Measurements from ENCODE around the gene ACTL10. TPM values are rescaled to one million over a fixed set of nuclear protein-coding genes. Genes with fewer than 3 reads are reported as not detected.

The ACTL10 gene
- total RNA-seq, 1 donor from 2014 or later, result 2.3 TPM

DNA sequence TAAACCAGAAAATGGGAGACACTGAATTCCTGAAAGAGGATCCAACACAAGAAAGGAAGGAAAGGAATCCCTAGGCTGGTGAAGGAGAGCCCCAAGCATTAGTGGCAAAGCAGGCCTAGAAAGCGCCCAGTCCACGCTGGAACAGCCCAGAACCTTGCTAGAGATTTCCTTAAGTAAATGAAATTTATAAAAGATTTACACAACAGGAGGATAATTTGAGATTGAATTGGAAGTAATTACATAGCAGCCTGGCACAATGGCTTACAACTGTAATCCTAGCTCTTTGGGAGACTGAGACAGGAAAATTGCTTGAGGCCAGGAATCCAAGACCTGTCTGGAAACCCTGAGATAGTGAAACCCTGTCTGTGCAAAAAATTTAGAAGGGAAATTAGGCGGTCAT lies 31.4 kb upstream of the ACTL10 start:
- Mint-ChIP-seq H3K9me3 (ENCODE audit: low read depth) (no peaks in the 10 kb centered on the region), H3K36me3 (ENCODE audit: low read depth) (peaks cover 54% of the 10 kb centered on the region), H3K4me3 (ENCODE audit: unreplicated experiment) (no peak overlapping the region), H3K27ac (ENCODE audit: unreplicated experiment) (no peak overlapping the region), H3K4me1 (ENCODE audit: low read depth) (no peaks in the 10 kb centered on the region), H3K27me3 (ENCODE audit: low read depth) (no peaks in the 10 kb centered on the region)
- TF ChIP-seq, protein P1, sequence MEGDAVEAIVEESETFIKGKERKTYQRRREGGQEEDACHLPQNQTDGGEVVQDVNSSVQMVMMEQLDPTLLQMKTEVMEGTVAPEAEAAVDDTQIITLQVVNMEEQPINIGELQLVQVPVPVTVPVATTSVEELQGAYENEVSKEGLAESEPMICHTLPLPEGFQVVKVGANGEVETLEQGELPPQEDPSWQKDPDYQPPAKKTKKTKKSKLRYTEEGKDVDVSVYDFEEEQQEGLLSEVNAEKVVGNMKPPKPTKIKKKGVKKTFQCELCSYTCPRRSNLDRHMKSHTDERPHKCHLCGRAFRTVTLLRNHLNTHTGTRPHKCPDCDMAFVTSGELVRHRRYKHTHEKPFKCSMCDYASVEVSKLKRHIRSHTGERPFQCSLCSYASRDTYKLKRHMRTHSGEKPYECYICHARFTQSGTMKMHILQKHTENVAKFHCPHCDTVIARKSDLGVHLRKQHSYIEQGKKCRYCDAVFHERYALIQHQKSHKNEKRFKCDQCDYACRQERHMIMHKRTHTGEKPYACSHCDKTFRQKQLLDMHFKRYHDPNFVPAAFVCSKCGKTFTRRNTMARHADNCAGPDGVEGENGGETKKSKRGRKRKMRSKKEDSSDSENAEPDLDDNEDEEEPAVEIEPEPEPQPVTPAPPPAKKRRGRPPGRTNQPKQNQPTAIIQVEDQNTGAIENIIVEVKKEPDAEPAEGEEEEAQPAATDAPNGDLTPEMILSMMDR (IDR thresholded peaks at IDR 0.05), result no peak
- DNase-seq (ENCODE audit: low spot score), result no peak

DNA sequence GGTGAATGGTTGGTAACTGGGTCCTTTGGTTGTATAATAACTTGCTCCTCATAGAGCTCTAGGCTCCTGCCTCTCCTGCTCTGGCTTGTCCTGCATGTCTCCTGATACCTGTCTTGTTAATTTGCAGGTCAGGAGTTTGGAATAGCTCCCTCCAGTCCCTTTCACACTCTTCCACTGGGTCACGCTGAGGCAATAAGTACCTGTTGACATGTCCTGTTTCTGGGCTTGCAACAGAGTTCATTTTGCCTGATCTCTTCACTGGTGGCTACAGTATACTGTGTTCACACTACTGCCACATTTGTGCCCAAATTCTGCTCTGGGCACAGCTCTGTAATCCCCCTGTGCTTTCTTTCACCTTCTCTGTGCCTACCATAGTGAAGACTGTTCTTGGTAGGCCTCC lies 30.0 kb upstream of the ACTL10 start:
- DNase-seq (ENCODE audit: low spot score), result no peak
- Mint-ChIP-seq H3K9me3 (ENCODE audit: low read depth) (no peaks in the 10 kb centered on the region), H3K4me3 (ENCODE audit: unreplicated experiment) (no peak overlapping the region), H3K4me1 (ENCODE audit: low read depth) (no peaks in the 10 kb centered on the region), H3K27ac (ENCODE audit: unreplicated experiment) (no peak overlapping the region), H3K36me3 (ENCODE audit: low read depth) (peaks cover 56% of the 10 kb centered on the region), H3K27me3 (ENCODE audit: low read depth) (no peaks in the 10 kb centered on the region)
- TF ChIP-seq, protein P1 (IDR thresholded peaks at IDR 0.05), result no peak

DNA sequence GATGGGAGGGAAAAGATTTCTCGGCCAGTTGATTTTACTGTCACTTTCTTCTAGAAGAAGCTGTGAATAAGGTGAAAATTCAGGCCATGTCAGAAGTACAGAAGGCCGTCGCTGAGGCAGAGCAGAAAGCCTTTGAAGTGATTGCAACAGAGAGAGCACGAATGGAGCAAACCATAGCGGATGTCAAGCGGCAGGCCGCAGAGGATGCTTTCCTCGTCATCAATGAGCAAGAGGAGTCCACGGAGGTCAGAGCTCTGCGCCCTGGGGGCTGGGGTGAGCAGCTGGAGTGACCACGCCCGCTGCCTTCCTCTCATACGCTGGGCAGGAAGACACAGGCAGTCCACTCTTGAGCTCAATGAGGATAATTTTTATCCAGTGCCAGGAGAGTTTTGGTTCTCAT lies 26.5 kb upstream of the ACTL10 start:
- Mint-ChIP-seq H3K9me3 (ENCODE audit: low read depth) (no peaks in the 10 kb centered on the region), H3K27ac (ENCODE audit: unreplicated experiment) (no peak overlapping the region), H3K4me1 (ENCODE audit: low read depth) (no peaks in the 10 kb centered on the region), H3K4me3 (ENCODE audit: unreplicated experiment) (no peak overlapping the region), H3K36me3 (ENCODE audit: low read depth) (peaks cover 62% of the 10 kb centered on the region), H3K27me3 (ENCODE audit: low read depth) (no peaks in the 10 kb centered on the region)
- no peak for DNase-seq (ENCODE audit: low spot score)
- TF ChIP-seq, protein P1 (IDR thresholded peaks at IDR 0.05), result no peak

DNA sequence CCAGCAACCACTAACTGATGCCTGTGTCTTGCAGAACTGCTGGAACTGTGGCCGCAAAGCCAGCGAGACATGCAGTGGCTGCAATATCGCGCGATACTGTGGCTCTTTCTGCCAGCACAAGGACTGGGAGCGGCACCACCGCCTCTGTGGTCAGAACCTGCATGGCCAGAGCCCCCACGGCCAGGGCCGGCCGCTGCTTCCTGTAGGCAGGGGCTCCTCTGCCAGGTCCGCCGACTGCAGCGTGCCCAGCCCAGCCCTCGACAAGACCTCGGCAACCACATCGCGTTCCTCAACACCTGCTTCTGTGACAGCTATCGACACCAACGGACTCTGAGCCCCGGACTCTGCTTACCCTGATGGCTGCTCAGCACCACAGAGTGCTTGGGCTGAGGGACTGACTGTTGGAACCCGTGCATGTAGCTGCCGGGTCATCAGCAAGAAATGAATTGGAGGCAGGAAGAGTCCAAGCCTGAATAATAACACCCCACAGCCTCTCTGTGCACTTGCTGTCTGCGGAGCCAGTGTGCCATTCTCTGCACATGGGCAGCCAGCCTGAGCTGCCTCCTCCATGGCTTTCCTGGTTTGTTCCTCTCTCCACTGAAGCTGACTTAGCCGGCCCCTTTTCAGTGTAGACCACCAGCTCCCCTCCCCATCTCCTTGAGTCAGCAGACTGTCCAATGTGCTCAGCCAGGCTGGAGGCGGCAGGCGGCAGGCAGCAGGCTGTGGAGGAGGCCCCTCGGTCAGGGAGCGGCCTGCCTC lies 22.3 kb upstream of the ACTL10 start:
- TF ChIP-seq, protein P1 (IDR thresholded peaks at IDR 0.05), result no peak
- no peak overlapping the region for H3K4me3 Mint-ChIP-seq (ENCODE audit: unreplicated experiment)
- H3K36me3 Mint-ChIP-seq (ENCODE audit: low read depth), result peaks cover 49% of the 10 kb centered on the region
- H3K27ac Mint-ChIP-seq (ENCODE audit: unreplicated experiment), result no peak overlapping the region
- H3K27me3 Mint-ChIP-seq (ENCODE audit: low read depth), result no peaks in the 10 kb centered on the region
- H3K4me1 Mint-ChIP-seq (ENCODE audit: low read depth), result peaks cover 22% of the 10 kb centered on the region
- no peak for DNase-seq (ENCODE audit: low spot score)
- no peaks in the 10 kb centered on the region for H3K9me3 Mint-ChIP-seq (ENCODE audit: low read depth)

DNA sequence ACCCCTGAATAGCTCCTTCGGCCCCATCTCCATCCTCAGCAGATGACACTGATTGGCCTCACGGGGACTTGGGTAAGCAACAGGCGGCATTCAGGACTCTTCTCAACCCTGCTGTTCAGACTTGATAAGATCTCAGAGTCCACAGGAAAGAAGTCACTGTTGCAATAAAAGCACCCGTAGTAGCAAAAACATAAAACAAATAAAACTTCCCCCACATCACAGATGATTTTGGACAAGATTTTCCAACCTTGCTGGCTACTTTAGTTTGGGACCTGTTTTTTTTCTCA lies 21.7 kb upstream of the ACTL10 start:
- Mint-ChIP-seq H3K4me3 (ENCODE audit: unreplicated experiment) (no peak overlapping the region), H3K27ac (ENCODE audit: unreplicated experiment) (no peak overlapping the region), H3K36me3 (ENCODE audit: low read depth) (peaks cover 44% of the 10 kb centered on the region), H3K27me3 (ENCODE audit: low read depth) (no peaks in the 10 kb centered on the region), H3K4me1 (ENCODE audit: low read depth) (peaks cover 22% of the 10 kb centered on the region), H3K9me3 (ENCODE audit: low read depth) (no peaks in the 10 kb centered on the region)
- TF ChIP-seq, protein P1 (IDR thresholded peaks at IDR 0.05), result no peak
- no peak for DNase-seq (ENCODE audit: low spot score)
